ENCODE measurements around the gene NCOA5. TPM values are rescaled to one million over a fixed set of nuclear protein-coding genes. Genes with fewer than 3 reads are reported as not detected.
A peak's percentile ranks its signal among the peaks of the same experiment; 100 is the strongest.

The NCOA5 gene
- total RNA-seq, 4 donors from 2014 or later, result 17.4 to 36.8 (median 29.9) TPM

GRCh38 chr20:46130534-46130933 is 40.8 kb upstream of the NCOA5 start:
- no peak for TF ChIP-seq CTCF (IDR thresholded peaks at IDR 0.05)
- TF ChIP-seq POLR2AphosphoS5 (IDR thresholded peaks at IDR 0.05), result no peak
- no peak for TF ChIP-seq POLR2A (IDR thresholded peaks at IDR 0.05; ENCODE audit: low read depth)
- TF ChIP-seq EP300 (IDR thresholded peaks at IDR 0.05), result no peak
- WGBS, result 64% methylated on average over 4 of the region's 4 CpGs
- Histone ChIP-seq H3K9me3 (no peaks in the 10 kb centered on the region), H3K4me1 (peaks cover 9 to 24% (median 18%) of the 10 kb centered on the region in 4 donors), H3K36me3 (peaks cover 0 to 22% (median 5%) of the 10 kb centered on the region in 4 donors), H3K27ac (replicated peaks in 1 of 4) (no peak overlapping the region), H3K27me3 (peaks cover 0 to 70% (median 0%) of the 10 kb centered on the region in 4 donors), H3K4me3 (no peak overlapping the region)
- intact Hi-C loops (cut with DNase I), result loop anchor here (5.0 kb wide), 1 partner anchor 217 kb away; no protein-coding TSS in a partner anchor
- DNase-seq (ENCODE audit: extremely low spot score), result no peak

GRCh38 chr20:46129955-46130481 is 40.3 kb upstream of the NCOA5 start:
- DNase-seq (ENCODE audit: extremely low spot score), result no peak
- no peak overlapping the region for H3K27ac ChIP-seq (replicated peaks in 1 of 4)
- WGBS, result 14% methylated on average over 3 of the region's 5 CpGs
- intact Hi-C loops (cut with DNase I), result loop anchor here (5.0 kb wide), 1 partner anchor 217 kb away; no protein-coding TSS in a partner anchor
- peaks cover 9 to 24% (median 18%) of the 10 kb centered on the region in 4 donors for H3K4me1 ChIP-seq
- TF ChIP-seq POLR2A (IDR thresholded peaks at IDR 0.05; ENCODE audit: low read depth), result no peak
- no peak for TF ChIP-seq EP300 (IDR thresholded peaks at IDR 0.05)
- TF ChIP-seq POLR2AphosphoS5 (IDR thresholded peaks at IDR 0.05), result no peak
- TF ChIP-seq CTCF (IDR thresholded peaks at IDR 0.05), result no peak
- peaks cover 0 to 27% (median 5%) of the 10 kb centered on the region in 4 donors for H3K36me3 ChIP-seq
- H3K27me3 ChIP-seq, result peaks cover 0 to 65% (median 0%) of the 10 kb centered on the region in 4 donors
- H3K9me3 ChIP-seq, result no peaks in the 10 kb centered on the region
- H3K4me3 ChIP-seq, result no peak overlapping the region

GRCh38 chr20:46128310-46129151 is 38.8 kb upstream of the NCOA5 start:
- intact Hi-C loops (cut with DNase I), result no loop called here
- DNase-seq (ENCODE audit: extremely low spot score), result no peak
- 26% methylated on average over 12 of the region's 16 CpGs for WGBS
- peaks cover 0 to 42% (median 13%) of the 10 kb centered on the region in 4 donors for H3K36me3 ChIP-seq
- H3K9me3 ChIP-seq, result no peaks in the 10 kb centered on the region
- H3K27ac ChIP-seq (replicated peaks in 1 of 4), result no peak overlapping the region
- TF ChIP-seq CTCF (IDR thresholded peaks at IDR 0.05), result peak in 2 of 3 experiments; percentile 38 to 57
- no peak for TF ChIP-seq POLR2AphosphoS5 (IDR thresholded peaks at IDR 0.05)
- H3K27me3 ChIP-seq, result peaks cover 0 to 50% (median 0%) of the 10 kb centered on the region in 4 donors
- peaks cover 9 to 24% (median 18%) of the 10 kb centered on the region in 4 donors for H3K4me1 ChIP-seq
- no peak overlapping the region for H3K4me3 ChIP-seq

GRCh38 chr20:46127396-46128010 is 37.7 kb upstream of the NCOA5 start:
- no peaks in the 10 kb centered on the region for H3K9me3 ChIP-seq
- WGBS, result 90% methylated on average over 11 of the region's 11 CpGs

More at GRCh38 chr20:46127396-46128010, 37.7 kb upstream of the NCOA5 start:
- Histone ChIP-seq H3K4me1 (peaks cover 6 to 23% (median 12%) of the 10 kb centered on the region in 4 donors), H3K27me3 (peaks cover 0 to 41% (median 0%) of the 10 kb centered on the region in 4 donors), H3K4me3 (no peak overlapping the region), H3K27ac (replicated peaks in 1 of 4) (no peak overlapping the region), H3K36me3 (peaks cover 3 to 52% (median 23%) of the 10 kb centered on the region in 4 donors)
- intact Hi-C loops (cut with DNase I), result no loop called here
- TF ChIP-seq POLR2A (IDR thresholded peaks at IDR 0.05; ENCODE audit: low read depth), result no peak
- DNase-seq (ENCODE audit: extremely low spot score), result no peak
